GM12878 (cell line): ENCODE measurements around the gene MMRN2.
"Not testable (repeated sequence)": the region's sequence is repeated elsewhere in the genome, so short reads cannot be mapped to it uniquely, and the experiment has no call there.

Experiments used
- POLR2A ChIP-seq: IDR thresholded peaks from 2 replicates; pipeline ENCODE4 v1.6.1; 2011; ENCODE audit warnings: low read depth, mild to moderate bottlenecking, low read length
- TBL1XR1 ChIP-seq: IDR thresholded peaks from 2 replicates; pipeline ENCODE4 v1.6.1; 2012; ENCODE audit warnings: low read depth, low read length, improper control_type of control experiment
- TF ChIP-seq, protein P1 (sequence below), 3 experiments: IDR thresholded peaks in 2 of 3; conservative IDR thresholded peaks in 1 of 3; 2 replicates each; pipeline ENCODE4 v1.5.1; 2011; ENCODE audit warnings: low read depth in 3 of 3, low read length in 3 of 3, mild to moderate bottlenecking in 3 of 3, control low read depth in 2 of 3, moderate library complexity in 2 of 3, inconsistent platforms in 1 of 3, mixed read lengths in 1 of 3; ENCODE audit not compliant: control insufficient read depth in 2 of 3, insufficient read depth in 1 of 3; ENCODE audit errors: extremely low read depth in 1 of 3

DNA sequence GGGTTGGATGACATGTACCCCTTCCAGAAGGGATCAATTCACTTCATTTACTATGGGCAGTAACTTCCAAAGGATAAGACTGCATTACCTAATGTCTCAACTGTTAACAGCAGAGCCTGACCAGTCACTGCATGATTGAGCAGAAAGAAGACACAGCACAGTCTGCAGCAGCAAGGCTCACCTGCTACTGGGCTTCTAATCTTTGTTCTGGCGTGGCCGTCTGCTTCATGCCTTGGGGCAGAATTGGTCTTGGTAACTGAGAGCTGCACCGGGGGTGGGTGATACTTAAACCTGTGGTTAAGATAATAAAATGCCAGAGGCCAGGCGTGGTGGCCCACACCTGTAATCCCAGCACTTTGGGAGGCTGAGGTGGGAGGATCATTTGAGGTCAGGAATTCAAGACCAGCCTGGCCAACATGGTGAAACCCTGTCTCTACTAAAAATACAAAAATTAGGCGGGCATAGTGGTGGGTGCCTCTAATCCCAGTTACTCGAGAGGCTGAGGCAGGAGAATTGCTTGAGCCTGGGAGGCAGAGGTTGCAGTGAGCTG, 23.2 kb downstream of the MMRN2 start:
- TF ChIP-seq TBL1XR1, POLR2A: not testable (repeated sequence)
- TF ChIP-seq, protein P1, sequence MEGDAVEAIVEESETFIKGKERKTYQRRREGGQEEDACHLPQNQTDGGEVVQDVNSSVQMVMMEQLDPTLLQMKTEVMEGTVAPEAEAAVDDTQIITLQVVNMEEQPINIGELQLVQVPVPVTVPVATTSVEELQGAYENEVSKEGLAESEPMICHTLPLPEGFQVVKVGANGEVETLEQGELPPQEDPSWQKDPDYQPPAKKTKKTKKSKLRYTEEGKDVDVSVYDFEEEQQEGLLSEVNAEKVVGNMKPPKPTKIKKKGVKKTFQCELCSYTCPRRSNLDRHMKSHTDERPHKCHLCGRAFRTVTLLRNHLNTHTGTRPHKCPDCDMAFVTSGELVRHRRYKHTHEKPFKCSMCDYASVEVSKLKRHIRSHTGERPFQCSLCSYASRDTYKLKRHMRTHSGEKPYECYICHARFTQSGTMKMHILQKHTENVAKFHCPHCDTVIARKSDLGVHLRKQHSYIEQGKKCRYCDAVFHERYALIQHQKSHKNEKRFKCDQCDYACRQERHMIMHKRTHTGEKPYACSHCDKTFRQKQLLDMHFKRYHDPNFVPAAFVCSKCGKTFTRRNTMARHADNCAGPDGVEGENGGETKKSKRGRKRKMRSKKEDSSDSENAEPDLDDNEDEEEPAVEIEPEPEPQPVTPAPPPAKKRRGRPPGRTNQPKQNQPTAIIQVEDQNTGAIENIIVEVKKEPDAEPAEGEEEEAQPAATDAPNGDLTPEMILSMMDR (IDR thresholded peaks at IDR 0.05 in 2 of 3, conservative IDR thresholded peaks at IDR 0.05 in 1 of 3; ENCODE audit: control insufficient read depth in 2 of 3, extremely low read depth in 1 of 3, insufficient read depth in 1 of 3, low read depth in 3 of 3, low read length in 3 of 3): not testable (repeated sequence)
